NCI-H2196 treated with DMSO at 0.1 percent for 48 hours (cell line): ENCODE results near the gene LHPP.

Experiments
- DNase-seq: peaks from one replicate; lab custom pipeline; 2025; ENCODE audit not compliant: unreplicated experiment; lab: John Stamatoyannopoulos, UW

LHPP gene

GRCh38 chr10:124592101-124592500 lies 130.5 kb downstream of the LHPP start:
- DNase-seq = no peak

DNA sequence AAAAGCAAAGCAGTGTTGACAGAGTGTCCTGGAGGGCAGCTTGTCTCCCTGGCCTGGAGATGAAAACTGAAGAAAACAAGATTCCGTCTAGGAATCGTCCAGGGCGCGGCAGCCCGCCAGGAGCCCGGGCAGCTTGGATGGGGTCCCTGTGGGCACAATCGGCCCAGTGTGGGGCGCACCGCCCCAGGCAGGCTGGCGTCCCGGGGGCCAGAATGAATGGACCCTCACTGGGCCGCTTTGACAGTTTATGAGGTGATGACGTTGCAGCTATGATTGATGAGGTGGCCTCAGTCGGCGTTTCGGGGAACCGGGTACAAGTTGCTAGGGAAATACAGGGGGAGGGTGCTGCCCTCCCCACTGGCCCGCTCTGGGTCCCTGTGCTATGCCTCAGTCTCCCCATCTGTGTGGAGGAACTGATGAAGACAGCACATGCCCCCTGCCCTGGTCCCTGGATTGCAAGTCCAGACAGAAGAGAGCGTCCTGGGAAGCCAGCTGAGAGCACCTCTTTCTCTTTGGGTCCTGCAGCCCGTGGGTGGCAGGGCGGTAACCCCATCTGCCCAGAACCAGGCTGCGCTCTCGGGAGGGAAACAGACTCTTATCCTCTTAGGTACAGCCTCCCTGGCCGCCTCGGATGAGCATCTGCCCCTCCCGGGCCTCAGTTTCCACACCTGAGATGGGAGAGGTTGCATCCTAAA lies 131.3 kb downstream of the LHPP start:
- no peak for DNase-seq

- DNase-seq = no peak
Observed at GRCh38 chr10:124593431-124593985, 131.9 kb downstream of the LHPP start.

DNA sequence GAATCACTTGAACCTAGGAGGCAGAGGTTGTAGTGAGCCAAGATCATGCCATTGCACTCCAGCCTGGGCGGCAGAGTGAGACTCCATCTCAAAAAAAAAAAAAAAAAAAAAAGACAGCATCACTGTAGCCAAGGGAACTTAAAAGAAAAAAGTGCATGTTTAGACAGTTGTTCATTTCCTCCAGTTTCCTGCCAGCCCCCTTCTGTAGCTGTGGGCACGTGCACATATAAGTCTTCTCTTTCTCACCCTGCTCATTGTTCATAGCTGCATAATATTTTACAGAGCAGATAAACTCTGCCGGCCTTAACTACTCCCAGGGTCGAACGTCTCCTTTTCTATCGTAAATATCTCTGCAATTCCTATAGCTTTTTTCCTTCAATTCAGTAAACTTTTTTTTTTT lies 132.6 kb downstream of the LHPP start:
- DNase-seq = no peak

GRCh38 chr10:124595143-124595883 lies 133.7 kb downstream of the LHPP start:
- DNase-seq = no peak

DNA sequence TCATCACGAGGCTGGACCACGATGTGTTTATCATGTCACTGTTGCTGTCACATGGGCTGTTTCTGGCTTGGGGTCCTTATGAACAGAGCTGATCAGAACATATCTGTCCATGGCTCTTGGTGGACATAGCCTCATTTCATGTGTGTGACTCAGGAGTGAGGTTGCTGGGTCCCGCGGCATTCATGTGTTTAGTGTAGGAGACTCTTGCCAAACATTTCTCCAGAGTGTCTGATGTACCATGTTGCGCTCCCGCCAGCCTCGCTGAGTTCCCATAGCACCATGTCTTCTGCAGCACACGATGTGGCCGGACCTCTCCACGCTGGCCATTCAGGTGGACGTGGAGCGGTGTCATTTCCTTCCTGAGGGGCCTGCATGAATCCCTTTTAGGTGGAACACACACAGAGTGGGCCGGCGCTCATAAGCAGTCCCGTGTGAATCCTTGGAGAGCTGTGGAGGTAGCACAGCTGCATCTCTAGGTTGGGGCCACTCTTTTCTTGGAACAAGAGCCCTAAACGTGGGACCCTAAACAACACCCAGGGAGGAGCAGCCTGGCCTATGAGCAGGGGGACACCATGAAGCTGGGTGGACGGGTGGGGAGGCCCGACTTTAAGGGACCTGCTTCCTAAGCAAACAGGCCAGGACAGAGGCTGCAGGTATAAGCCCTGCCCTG lies 134.6 kb downstream of the LHPP start:
- no peak for DNase-seq

DNA sequence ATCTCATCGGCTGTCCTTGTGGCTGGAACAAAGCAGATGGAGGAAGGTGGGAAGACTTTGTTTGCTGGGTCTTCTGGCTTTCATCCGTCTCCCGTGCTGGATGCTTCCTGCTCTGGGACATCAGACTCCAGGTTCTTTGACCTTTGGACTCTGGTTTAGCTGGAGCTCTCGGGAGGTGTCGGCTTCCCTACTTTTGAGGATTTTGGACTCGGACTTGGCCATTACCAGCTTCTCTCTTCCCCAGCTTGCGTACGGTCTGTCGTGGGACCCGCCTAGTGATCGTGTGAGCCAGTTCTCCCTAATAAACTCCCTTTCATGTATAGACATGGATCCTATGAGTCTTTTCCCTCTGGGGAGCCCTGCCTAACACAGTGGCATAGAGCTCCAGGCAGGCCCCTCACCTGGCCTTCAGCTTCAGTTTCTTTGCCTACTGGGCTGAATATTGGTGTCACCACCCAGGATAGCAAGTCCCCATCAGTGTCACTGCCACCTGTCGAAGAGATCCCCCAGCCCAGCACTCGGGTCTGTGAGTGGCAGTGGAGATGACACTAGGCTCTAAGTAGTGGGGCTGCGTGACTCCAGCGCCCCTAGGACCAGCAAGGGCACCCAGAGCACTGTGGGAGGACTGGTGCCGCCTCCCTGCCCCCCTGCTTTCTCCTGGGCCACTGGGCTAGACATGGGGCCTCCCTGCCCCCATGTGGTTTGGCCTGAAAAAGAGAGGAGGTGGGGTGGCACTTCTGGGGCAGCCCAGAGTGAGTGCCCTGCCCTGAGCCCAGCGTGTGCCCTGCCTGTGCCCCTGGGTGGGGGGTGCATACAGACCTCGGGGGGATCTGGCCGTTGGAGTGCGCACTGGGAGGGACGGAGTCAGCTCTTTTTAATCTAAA lies 135.6 kb downstream of the LHPP start:
- no peak for DNase-seq

GRCh38 chr10:124597846-124598165 lies 136.2 kb downstream of the LHPP start:
- DNase-seq = no peak

DNA sequence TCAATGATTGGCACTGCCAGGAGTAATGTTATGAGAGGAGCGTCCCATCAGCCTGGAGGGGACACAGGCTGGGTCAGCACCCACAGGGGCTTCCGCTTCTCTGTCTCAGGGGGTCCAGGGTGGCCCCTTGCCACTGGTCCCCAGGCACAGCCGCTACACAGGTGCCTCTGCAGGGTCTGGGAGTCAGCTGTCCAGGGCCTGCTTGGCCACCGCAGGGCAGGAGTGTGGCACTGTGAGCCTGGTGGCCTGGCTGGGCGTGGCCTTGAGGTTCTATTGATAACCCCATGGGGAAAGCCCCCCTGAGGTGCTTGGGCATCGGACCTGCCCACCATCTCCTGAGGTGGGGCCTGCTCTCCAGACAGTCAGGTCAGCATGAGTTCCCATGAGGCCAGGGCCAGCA lies 136.6 kb downstream of the LHPP start:
- no peak for DNase-seq

GRCh38 chr10:124598773-124599587 lies 137.4 kb downstream of the LHPP start:
- DNase-seq = no peak

DNA sequence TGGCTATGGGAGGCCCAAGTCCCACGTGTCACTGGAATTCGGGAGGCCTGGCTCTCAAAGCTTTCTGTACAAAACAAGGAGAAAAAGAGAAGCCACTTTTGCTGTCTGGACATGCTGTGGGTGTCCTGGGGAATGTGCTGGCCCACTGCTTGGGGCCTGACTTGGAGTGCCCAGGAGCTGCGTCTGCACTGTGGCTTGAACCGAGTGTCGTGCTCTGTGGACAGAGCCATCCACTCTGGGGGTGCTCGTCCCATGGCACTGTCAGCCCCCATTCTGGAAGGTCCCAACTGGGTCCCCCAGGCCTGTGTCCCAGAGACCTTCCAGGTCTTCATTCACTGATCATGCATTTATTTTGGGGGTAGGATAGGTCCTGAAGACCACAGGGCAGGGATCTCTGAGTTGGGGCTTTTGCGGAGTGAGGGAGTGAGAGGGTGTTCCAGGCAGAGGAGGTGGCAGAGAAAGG lies 138.0 kb downstream of the LHPP start:
- DNase-seq = no peak

DNA sequence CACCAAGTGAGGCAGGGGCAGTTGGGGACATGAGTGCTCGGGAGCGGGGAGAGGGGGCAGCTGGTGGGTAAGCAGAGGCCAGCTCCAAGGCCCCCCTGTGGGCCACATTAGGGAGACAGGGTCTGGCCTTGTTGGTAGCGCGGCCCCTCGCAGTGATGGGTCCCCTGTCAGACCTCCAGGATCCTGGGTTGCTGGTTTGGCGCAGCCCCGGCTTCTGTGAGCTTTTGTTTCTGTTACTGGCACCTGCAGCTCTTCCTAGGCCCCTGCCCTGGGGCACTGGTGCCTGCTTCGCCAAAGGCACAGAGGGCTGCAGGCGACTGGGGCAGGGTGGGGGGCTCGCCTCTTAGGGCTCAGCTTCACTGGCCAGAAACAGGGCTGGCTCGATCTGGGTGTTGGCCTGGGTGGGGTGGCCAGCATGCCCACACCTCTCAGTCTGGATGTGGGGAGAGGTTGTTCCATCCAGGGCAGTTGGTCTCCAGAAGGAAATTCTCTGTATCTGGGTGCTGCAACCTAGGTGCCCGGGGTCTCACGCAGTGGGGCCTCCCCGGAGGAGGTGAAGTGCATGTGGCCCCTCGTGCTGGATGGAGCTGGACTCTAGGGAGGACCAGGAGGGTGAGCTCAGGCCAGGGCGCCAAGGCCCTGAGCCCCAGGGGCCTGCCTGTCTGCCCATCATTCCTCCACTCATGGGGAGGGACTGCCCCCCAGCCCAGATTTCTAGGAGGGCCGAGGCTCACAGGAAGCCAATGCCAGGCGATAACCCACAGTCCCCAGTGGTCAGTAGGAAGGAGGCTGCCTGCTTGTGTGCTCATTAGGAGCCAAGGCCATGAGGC lies 138.6 kb downstream of the LHPP start:
- no peak for DNase-seq

- no peak for DNase-seq
Observed at GRCh38 chr10:124601016-124601415, 139.4 kb downstream of the LHPP start.

DNA sequence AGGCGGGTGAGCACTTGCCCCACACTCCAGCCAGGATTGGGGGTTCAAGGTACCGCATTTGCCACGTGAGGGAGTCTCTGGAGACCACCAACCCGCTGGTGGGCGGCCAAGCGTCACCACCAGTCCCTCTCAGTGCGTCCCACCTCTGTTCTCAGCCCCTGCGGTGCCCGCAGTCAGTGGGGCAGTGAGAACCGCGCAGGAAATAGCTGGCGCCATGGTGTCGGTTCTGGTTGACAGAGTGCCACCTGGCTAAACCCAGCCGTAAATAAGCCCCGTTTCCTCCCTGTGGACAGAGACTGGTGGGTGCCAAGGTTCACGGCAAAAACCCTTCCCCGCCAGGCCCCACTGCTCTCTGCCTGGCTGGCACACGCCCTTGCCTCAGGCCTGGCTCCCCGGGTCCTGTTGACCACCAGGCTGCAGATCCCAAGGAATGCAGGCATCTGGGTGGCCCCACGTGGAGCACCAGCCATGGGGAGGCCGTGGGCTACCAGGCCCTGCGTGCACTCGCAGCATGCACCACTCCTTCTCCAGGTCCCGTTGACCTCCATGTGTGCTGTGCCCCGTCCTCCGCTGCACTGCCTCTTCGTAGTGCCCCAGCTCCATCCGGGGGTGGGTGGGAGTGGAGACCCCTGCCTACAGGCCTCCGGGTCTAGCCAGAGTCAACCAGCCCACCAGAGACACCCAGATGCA lies 140.0 kb downstream of the LHPP start:
- DNase-seq = no peak

DNA sequence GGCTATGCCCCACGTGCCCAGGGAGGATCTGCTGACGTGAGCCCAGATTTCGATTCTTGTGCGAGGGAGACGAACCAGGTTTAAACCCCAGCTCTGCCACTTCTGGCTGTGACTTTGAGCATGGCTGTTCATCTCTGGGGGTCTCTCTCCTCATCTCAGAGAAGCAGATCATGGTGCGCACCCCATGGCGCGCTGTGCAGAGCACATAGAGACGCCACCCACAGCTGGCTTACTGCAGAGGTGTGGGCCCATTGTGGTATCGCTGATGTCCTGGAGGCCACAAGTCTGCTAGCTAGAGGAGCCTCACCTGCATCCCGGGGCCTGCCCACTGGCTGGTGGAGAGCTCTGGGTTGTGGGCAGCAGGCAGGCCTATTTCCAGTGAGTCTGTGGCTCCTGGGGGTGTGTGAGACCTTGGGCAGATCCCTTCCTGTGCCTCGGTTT lies 140.5 kb downstream of the LHPP start:
- DNase-seq = no peak

DNA sequence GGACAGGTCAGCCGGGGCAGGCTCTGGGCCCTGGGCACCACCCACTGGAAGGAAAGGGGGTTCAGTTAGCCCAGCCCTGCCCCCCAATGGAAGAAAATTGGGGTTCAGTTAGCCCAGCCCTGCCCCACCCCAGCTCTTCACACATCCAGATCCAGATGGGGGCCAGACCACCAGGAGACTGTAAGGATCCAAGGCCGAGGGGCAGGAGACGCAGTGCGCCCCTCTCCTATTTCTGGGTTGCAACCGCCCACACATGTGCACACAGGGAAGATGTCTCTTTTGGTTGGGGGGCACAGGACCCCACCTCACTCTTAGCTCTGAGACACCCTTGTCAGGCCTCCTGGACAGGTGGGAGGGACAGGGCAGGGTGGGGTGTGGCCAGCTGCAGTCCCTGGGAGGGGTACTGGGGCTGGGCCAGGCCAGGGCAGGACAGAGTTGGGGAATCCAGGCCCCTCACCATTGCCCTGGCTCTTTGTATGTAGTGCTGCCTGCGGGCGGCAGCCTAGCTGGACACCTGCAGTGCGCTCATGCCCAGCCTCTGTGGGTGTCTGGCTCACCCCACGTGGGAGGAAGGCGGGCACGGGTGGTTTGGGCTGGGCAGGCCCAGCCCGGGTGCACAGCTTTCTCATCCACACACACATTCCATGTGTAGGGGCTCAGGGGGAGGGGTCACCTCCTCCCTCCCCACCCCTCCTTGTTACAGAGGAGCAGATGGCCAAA lies 141.2 kb downstream of the LHPP start:
- DNase-seq = no peak

- no peak for DNase-seq
Observed at GRCh38 chr10:124603376-124604213, 142.0 kb downstream of the LHPP start.
